ENCODE data around the gene CLRN3.

- TF ChIP-seq, protein P1, sequence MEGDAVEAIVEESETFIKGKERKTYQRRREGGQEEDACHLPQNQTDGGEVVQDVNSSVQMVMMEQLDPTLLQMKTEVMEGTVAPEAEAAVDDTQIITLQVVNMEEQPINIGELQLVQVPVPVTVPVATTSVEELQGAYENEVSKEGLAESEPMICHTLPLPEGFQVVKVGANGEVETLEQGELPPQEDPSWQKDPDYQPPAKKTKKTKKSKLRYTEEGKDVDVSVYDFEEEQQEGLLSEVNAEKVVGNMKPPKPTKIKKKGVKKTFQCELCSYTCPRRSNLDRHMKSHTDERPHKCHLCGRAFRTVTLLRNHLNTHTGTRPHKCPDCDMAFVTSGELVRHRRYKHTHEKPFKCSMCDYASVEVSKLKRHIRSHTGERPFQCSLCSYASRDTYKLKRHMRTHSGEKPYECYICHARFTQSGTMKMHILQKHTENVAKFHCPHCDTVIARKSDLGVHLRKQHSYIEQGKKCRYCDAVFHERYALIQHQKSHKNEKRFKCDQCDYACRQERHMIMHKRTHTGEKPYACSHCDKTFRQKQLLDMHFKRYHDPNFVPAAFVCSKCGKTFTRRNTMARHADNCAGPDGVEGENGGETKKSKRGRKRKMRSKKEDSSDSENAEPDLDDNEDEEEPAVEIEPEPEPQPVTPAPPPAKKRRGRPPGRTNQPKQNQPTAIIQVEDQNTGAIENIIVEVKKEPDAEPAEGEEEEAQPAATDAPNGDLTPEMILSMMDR (IDR thresholded peaks at IDR 0.05), result no peak
- no peak for TF ChIP-seq POLR2A (IDR thresholded peaks at IDR 0.05)
Measured at GRCh38 chr10:127851661-127852194, 41.0 kb downstream of the CLRN3 start.
